HT1080 (cell line): ENCODE measurements around the gene PTPRD. TPM values are rescaled to one million over a fixed set of nuclear protein-coding genes. Genes with fewer than 3 reads are reported as not detected.

Source experiments
- DNase-seq: peaks from one replicate; pipeline ENCODE4 v3.0.0-alpha.2; 2015; ENCODE audit warnings: low read depth
- total RNA-seq: library from RNA; depleted of rRNA; stranded (reverse); fragments of >200 nt; shearing (Covaris generic); gene quantifications from 2 replicates; pipeline ENCODE4 v1.2.3, GENCODE V29; 2014

Gene PTPRD
- total RNA-seq, 1 experiment from 2014 or later: 9.6 TPM

DNA sequence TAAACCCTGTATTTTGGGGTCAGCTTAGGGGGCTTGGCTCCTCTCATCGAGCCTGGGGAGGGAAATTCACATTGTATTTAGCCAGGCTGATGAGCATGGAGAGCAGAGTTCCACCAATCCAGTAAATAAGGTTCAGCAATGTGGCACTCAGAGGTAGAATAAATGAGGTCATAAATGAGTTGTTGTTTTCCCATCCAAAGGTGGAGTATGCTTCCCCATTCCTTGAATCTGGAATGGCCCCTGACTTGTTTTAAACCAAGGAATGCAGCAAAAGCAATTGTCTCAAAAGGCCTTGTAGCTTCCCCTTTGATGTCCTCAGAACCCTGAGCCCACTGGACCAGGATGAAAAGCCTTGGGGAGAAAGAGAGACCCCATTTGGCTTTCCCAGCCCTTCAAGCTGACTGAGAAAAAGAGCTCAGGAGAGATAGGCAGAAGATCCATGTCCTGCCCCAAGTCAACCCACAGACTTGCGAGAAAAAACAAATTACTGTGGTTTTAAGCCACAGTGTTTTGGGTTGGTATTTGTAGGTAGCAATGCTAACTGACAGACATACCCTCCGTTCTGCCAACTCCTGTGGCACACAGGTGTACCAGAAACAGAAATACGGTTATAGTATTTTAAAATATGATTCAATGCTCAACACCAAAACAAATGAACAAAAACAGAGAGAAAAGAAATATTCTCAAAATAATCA, 2247.2 kb downstream of the PTPRD start:
- peak; percentile 1 for DNase-seq

GRCh38 chr9:8365029-8365428, 2247.8 kb downstream of the PTPRD start:
- DNase-seq: peak; percentile 94

DNA sequence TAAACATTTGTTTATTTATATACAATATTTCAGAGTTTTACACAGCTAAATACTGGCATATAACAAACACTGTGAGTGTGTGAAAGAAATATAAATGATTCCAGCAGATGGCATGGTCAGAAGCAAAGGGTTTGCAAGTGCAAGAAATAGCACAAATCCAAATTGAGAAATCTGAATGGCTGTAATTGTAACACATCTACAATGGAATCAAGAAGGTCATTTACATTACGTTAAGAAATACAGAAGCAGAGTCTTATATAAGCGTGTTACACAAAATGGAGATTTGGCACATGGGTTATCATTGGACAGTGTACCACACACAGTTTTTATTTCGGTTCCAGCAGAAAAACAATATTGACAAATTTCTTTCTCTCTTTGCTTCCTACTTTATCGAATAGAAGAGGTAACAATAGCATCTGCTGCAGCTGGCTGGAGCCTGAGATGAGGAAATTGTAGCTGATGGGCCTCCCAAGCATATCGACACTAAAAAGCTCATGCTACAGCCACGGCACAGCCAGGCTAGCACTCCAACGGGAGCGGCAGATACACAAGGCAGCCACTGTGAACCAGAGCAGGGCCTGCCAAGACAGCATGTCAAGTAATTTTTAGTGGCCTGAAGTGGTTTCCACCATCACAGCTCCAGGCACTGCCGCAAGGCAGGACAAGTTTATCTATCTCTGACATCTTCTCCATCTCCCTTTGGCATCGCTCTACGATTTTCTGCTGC, 2248.6 kb downstream of the PTPRD start:
- no peak for DNase-seq

- no peak for DNase-seq
These were observed 2250.6 kb downstream of the PTPRD start for GRCh38 chr9:8362250-8362649.

- DNase-seq: no peak
These were observed 2251.4 kb downstream of the PTPRD start for GRCh38 chr9:8361364-8361763.

DNA sequence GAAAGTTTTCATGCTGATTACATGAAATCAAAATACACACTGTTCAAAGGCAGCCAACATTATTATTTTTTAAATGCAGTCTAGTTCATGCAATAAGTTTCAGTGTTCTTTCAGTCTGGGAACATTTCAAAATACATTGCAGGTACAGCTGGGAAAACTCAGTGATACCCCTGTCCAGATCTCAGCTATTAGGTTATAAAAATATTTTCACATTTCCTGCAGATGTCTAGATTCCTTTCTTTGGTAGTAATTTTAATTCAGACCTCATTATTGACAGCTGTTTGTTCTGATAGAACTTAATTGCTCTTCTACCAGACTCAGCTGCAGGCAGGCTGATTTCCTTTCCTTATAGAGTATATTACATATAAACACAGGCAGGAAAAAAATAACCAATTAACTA, 2256.4 kb downstream of the PTPRD start:
- DNase-seq: no peak

- no peak for DNase-seq
These were observed 2261.4 kb downstream of the PTPRD start for GRCh38 chr9:8351436-8351835.

DNA sequence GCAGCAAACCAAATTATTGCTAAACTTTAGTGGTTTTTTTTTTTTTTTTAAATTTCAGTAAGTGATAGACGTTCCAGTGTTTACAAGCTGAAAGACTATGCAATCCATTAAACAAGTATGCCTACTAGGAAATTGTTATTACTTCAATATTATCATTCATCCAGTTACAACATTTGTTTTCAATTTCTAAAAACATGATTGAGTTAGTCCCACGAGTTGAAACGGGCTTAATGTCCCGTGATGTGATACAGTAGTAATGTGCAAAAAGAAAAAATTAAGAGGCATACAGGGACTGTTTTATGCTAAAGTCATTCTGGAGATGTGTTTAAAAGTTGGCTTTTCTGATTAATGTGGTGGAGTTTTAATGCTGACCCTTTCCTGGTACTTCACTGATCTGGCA, 2262.9 kb downstream of the PTPRD start:
- no peak for DNase-seq

DNA sequence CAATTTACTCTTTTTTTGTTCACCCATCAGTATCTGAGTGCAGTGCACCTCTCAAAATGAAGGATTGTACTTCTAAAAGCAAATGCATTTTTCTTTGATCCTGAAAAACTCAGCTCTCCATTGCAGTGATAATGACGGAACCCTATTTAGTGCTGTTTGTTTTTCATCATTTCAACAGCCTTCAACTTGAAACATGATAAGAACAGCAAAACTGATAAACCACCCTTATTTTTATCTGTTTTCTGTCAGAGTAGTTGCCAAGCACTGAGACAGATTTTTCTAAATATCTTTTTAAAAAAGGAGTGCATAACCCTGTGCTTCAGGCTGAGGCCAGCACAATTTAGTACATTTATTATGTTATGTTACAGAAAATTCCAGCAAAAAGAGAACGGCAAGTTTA, 2263.4 kb downstream of the PTPRD start:
- DNase-seq: no peak

GRCh38 chr9:8348756-8349155, 2264.0 kb downstream of the PTPRD start:
- no peak for DNase-seq

DNA sequence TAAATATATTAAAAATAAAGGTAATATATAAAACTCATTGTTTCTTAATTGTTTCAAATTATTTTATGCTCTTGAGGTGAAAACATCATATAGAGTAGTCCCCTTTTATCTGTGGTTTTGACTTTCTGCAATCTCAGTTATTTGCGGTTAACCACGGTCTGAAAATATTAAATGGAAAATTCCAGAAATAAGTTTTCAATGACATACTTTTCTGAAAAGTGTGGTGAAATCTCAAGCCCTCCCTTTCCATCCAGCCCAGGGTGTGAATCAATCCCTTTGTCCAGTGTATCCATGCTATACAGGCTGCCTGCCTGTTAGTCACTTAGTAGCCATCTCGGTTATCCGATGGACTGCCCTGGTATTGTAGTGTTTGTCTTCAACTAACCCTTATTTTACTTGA, 2266.5 kb downstream of the PTPRD start:
- DNase-seq: peak; percentile 69

- DNase-seq: peak; percentile 36
These were observed 2273.9 kb downstream of the PTPRD start for GRCh38 chr9:8338767-8339510.

GRCh38 chr9:8337834-8338766, 2274.7 kb downstream of the PTPRD start:
- no peak for DNase-seq

DNA sequence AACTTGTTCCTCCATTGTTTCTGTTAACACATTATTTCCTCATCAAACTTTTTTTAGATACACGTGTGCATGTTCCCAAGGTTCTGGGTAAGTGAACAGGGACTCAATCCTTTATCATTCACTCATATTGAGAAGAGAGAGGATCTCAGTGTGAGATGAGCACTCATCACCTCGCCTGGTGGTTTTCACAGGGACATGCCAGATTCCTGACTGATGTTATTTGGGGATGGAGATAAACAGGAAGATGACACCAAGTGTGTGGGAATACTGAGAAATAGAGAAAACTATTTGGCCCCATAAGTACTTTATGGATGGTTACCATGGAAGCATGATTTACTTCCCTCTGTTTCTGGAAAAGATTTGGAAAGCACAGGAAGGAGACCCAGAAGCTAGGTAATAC, 2279.9 kb downstream of the PTPRD start:
- DNase-seq: no peak

DNA sequence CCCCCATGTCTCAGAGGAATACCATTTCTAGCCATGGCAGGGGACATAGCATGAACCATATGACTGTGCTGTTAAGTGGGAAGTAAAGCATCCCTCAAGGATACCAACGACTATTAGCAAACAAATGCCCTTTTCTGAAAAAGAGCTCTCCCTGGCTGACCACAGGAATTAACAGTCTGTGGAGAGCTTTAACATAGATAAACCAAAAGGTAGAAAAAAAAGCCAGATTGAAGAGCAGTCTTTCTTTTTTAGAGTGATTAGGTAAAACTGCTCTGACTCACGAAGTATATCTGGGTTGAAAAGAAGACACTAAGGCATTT, 2280.5 kb downstream of the PTPRD start:
- DNase-seq: no peak

GRCh38 chr9:8331507-8332330, 2281.1 kb downstream of the PTPRD start:
- DNase-seq: no peak

GRCh38 chr9:8329561-8330283, 2283.1 kb downstream of the PTPRD start:
- DNase-seq: no peak

DNA sequence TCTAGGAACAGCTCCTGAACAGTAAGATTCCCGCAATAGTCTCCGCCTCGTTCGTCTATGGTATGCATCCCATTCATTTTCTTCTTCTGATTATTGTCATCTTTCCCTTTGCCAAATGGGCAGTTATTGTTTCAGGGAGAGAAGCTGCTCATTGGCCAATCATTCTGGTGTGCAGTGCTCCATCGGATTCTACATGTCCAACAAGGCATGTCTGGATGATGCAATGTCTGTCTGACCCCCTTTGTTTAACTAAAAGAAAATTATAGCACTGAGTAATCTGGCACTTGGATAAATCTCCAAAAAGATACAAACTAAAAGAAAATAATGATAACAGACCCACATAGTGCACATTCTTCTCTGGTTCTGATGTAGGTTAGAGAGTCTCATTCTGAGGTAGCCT, 2297.6 kb downstream of the PTPRD start:
- no peak for DNase-seq

DNA sequence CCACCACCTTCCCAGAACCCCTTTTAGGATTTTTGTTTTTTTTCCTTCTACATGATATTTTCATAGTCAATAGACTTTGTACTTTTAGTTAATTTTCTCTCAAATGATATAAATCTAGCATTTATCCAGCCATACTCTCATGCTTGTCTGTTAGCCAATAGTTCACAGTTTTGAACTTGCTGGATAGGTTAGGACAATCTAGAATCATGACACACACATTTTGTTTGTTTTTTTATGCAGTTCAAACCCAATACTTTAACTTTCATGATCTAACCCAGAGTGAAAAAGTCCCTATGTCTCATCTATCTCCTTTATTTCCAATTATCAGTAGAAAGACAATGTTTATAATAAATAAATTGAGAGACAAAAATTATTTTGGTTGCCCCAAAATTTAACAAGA, 2303.5 kb downstream of the PTPRD start:
- no peak for DNase-seq

DNA sequence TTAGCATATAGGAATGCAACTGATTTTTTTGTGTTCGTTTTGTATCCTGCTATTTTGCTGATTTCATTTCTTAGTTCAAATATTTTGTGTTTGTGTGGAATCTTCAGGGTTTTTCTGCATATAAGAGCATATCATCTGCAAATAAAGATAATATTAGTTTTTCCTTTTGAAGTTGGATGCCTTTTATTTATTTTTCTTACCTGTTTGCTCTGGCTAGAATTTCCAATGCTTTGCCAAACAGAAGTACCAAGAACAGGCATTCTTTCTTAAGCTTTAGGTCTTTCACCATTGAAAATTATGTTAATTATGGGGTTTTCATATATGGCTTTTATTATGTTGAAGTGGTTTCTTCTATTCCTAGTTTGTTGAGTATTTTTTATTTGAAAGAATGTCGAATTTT, 2308.1 kb downstream of the PTPRD start:
- no peak for DNase-seq
